GM18868 (cell line): ENCODE data around the gene ZNF532.
"Not testable (repeated sequence)": the region's sequence is repeated elsewhere in the genome, so short reads cannot be mapped to it uniquely, and the experiment has no call there.

Source experiments
- ATAC-seq: cut with Tn5 transposase; IDR thresholded peaks from one replicate; pipeline ENCODE4 v1.9.1; 2021; ENCODE audit warnings: mild to moderate bottlenecking, moderate library complexity; ENCODE audit not compliant: unreplicated experiment

The ZNF532 gene

GRCh38 chr18:59002974-59003594 lies 138.4 kb downstream of the ZNF532 start:
- ATAC-seq, result no peak

- no peak for ATAC-seq
These were observed 140.6 kb downstream of the ZNF532 start for GRCh38 chr18:59005262-59005661.

DNA sequence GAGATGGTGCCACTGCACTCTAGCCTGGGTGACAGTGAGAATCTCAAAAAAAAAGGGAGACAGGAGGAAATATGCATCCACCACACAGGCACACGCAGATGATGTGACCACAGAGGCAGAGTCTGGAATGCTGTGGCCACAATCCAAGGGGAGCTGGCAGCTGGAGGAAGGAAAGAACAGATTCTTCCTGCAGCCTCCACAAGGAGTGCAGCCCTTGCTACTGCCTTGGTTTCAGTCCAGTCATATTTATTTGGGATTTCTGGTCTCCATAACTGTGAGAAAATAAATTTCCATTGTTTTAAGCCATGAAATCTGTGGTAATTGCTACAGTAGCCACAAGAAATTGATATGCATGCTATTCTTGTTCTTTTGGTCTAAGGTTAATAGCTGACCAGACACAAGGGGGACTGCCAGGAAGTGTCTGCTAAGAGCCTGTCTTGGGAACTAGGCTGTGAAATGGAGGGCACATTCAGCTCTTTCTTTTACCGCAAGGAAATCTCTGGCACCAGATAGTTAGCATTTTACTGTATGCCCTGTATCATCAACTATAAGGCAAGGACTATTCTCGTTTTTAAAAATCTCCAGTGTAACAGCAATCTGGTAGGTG lies 141.9 kb downstream of the ZNF532 start:
- no peak for ATAC-seq

DNA sequence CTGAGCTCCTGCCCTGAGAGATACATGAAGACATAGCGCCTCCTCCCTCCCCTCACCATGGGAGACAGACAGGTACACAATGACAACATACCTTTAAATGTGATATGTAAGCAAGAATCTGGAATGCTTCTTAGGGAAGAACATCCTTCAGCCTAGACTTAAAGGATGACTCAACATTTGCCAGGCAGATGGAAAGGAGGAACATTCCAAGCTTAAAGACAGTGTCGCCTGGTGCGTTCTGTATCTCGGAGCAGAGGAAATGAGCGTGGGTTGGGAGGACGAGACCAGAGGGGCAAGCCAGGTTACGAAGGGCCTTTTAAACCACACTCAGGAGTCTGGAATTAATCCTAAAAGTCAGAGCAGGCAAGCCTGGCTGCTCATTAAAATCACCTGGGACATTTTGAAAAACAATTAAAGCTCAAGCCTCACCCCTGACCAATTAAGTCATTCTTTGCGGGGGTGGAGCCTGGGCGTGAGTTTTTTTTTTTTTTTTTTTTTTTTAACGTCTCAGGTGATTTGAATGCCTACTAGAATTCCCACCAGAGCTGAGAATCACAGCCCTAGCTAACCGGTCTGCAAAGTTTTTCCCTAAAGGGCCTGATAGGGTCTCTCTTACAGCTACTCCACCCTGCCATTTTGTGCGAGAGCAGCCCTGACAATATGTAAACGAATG lies 143.8 kb downstream of the ZNF532 start:
- ATAC-seq, result no peak

- no peak for ATAC-seq
These were observed 145.2 kb downstream of the ZNF532 start for GRCh38 chr18:59009846-59010245.

- ATAC-seq, result no peak
These were observed 146.6 kb downstream of the ZNF532 start for GRCh38 chr18:59011289-59011688.

- no peak for ATAC-seq
These were observed 147.1 kb downstream of the ZNF532 start for GRCh38 chr18:59011786-59012185.

DNA sequence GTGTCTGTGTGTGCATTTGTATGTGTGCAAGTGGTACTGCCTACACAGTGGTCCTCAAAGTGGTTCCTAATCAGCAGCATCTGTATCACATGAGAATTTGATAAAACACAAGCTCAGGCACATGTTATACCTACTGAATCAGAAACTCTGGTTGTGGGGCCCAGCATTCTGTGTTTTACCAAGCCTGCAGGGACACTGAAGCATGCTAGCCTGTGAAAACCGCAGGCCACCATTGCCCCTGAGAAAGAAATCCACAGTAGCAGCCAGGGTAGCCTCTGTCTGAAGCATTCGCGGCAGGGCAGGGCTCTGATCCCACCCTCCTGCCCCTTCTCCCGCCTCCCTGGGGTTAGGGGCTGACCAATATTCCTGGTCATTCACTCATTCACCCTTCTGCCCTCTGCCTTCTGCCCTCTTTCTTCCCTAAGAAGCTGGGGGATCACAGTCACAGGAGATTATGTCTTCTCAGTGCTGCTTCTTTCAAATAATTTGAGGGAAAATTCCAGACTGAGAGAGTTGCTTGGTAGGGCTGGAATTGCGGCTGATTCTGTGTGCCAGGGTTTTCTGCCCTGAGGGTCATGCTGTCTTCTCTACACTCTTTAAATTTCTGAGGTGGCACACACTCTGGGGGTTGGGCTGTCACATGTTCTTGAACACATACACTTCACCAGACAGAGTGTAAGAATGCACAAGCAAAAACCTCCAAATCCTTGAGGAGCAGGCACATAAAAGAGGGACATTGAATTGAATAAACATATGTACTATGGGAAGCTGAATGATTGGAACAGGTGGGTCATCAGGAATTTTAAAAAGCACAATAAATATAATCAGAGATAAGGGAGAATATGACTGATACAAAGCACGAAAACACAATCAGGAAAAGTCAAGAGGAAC lies 148.4 kb downstream of the ZNF532 start:
- ATAC-seq, result no peak

GRCh38 chr18:59013744-59014143 lies 149.1 kb downstream of the ZNF532 start:
- no peak for ATAC-seq

- no peak for ATAC-seq
These were observed 151.0 kb downstream of the ZNF532 start for GRCh38 chr18:59015531-59016152.

GRCh38 chr18:59021500-59021899 lies 156.8 kb downstream of the ZNF532 start:
- no peak for ATAC-seq

GRCh38 chr18:59022167-59022945 lies 157.7 kb downstream of the ZNF532 start:
- ATAC-seq, result no peak

DNA sequence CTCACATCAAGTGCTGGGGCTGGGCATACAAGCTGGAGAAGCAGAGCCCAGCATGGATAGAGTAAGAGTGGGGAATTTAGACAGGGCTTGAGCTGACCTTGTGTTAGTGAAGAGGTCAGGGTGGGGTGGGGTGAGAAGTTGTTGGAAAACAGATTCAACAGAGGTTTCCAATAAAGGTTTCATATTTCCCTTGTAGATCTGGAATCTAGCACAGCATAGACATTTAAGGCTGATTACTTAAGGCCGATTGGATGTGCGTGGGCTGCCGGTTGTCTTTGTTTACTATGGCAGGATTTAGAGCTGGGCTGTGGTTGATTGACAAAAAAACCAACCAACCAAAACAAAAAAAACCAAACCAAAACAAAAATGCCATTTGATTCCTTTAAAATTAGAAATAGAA lies 160.2 kb downstream of the ZNF532 start:
- ATAC-seq, result no peak

- not testable (repeated sequence) for ATAC-seq
These were observed 160.9 kb downstream of the ZNF532 start for GRCh38 chr18:59025532-59025931.

GRCh38 chr18:59026364-59026763 lies 161.7 kb downstream of the ZNF532 start:
- ATAC-seq, result no peak

GRCh38 chr18:59026831-59027410 lies 162.2 kb downstream of the ZNF532 start:
- no peak for ATAC-seq

DNA sequence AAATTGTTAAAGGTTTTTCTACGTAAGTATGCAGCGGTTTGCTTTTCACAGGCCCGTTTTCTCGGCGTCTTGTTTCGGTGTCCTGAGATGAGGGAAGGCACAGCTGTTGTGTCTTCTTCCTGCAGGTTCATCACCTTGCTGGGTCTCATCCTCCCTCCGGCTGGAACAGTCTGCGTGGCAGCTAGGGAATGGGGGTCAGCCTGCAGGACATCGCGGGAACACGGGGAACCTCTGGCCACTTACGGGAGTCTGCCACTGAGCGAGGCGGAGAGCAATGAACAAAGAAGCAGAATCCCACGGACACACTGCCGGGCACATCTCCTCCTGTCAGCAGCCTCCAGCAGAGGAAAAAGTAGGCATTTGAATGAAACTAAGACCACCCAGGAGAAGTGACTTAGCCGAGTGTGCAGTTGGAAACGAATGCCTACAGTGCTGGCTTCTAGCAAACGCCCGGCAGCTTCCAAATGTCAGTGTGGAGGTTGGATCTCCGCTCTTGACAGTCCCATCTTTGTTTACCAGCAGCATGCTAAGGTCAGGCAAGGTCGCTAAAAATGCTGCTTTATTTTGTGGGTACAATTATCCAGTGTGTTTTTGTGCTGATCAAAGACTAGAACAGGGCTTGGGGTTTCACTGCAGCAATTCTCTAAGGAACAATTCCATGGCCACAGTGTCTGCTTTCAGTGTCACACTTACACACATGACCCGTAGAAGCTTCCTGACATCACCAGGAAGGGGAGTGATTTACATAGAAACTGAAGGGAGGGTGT lies 165.2 kb downstream of the ZNF532 start:
- no peak for ATAC-seq

DNA sequence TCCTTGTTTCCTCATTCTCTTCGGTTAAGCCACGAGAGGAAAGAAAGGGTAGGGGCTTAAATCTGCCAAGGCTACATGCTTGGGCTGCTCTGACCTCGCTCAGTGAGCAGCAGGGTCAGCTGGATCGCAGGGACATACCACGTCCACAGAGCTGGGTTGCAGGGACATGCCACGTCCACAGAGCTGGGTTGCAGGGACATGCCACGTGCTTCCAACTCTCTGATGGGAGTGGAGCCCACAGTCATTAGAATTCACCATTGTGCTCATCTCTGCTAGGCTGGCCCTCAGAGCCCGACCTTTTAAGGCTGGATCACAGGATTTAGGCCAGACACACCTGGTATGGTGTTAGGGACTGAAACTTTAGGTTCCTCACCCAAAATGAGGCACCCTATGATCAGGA lies 167.6 kb downstream of the ZNF532 start:
- ATAC-seq, result no peak

DNA sequence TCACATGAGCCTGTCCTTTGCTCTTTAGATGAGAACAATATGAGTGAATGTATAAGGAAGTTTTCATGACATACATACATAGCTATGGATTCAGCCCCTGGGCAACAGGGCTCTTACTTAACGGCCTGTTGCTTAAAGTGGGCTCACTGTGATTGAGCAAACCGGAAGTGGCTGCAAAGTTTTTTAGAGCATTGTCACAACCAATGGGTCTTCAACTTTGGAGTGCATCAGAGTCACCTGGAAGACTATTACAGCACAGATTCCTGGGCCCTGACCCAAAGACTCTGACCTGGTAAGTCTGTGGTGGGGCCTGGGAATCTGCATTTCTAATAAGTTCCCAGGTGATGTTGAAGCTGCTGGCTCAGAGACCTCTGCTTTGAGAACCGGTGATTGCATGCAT lies 168.7 kb downstream of the ZNF532 start:
- no peak for ATAC-seq
